Neural cell (in vitro differentiated cells): ENCODE measurements around the gene MXD4. TPM values are rescaled to one million over a fixed set of nuclear protein-coding genes. Genes with fewer than 3 reads are reported as not detected.

ENCODE experiments used
- H2AFZ ChIP-seq: fragments of 200-600, 300-800 bp; sonication (generic), shearing (Covaris generic); 2 replicates; pipeline ENCODE4 v1.6.0; 2014; ENCODE audit warnings: low read depth, mild to moderate bottlenecking, antibody characterized with exemption, low read length, moderate library complexity
- H3F3A ChIP-seq: fragments of 200-600 bp; shearing (Covaris generic); 2 replicates; pipeline ENCODE4 v1.6.1; 2016; ENCODE audit warnings: mild to moderate bottlenecking, moderate library complexity, mixed read lengths, antibody characterized with exemption, low read length; ENCODE audit not compliant: insufficient read depth, poor library complexity, severe bottlenecking
- H3K27ac ChIP-seq: fragments of 200-600, 300-800 bp; sonication (generic), shearing (Covaris generic); 2 replicates; pipeline ENCODE4 v1.5.1; 2014; ENCODE audit warnings: mild to moderate bottlenecking, low read length, moderate library complexity
- H3K27me3 ChIP-seq: fragments of 300-800, 200-600 bp; sonication (generic), shearing (Covaris generic); 2 replicates; pipeline ENCODE4 v1.6.0; 2014; ENCODE audit warnings: mild to moderate bottlenecking, low read depth, low read length, moderate library complexity; ENCODE audit not compliant: insufficient read depth
- H3K36me3 ChIP-seq: fragments of 300-800, 200-600 bp; sonication (generic), shearing (Covaris generic); 2 replicates; pipeline ENCODE4 v1.5.1; 2014; ENCODE audit warnings: mild to moderate bottlenecking, antibody characterized with exemption, low read length, moderate library complexity; ENCODE audit not compliant: insufficient read depth
- H3K4me2 ChIP-seq: fragments of 300-800, 200-600 bp; sonication (generic), shearing (Covaris generic); 2 replicates; pipeline ENCODE4 v1.6.0; 2014; ENCODE audit warnings: mild to moderate bottlenecking, low read length
- H3K4me3 ChIP-seq: fragments of 300-800, 200-600 bp; sonication (generic), shearing (Covaris generic); 2 replicates; pipeline ENCODE4 v1.5.1; 2014; ENCODE audit warnings: mild to moderate bottlenecking, low read length, moderate library complexity
- H3K79me2 ChIP-seq: fragments of 200-600 bp; shearing (Covaris generic); replicated peaks from 2 replicates; pipeline ENCODE4 v1.6.0; 2014; ENCODE audit warnings: mild to moderate bottlenecking, low read length, moderate library complexity; ENCODE audit not compliant: insufficient read depth
- H3K9ac ChIP-seq: fragments of 300-800, 200-600 bp; sonication (generic), shearing (Covaris generic); 2 replicates; pipeline ENCODE4 v1.6.1; 2016; ENCODE audit warnings: mild to moderate bottlenecking, low read length, mixed read lengths
- H3K9me2 ChIP-seq: fragments of 200-600 bp; shearing (Covaris generic); 2 replicates; pipeline ENCODE4 v1.6.1; 2016; ENCODE audit warnings: mild to moderate bottlenecking, low read length, mixed read lengths; ENCODE audit not compliant: insufficient read depth
- H3K9me3 ChIP-seq: fragments of 200-600, 300-800 bp; sonication (generic), shearing (Covaris generic); 2 replicates; pipeline ENCODE4 v1.6.1; 2016; ENCODE audit warnings: mild to moderate bottlenecking, mixed run types, low read length, moderate library complexity, mixed read lengths
- H4K20me1 ChIP-seq: fragments of 200-600 bp; shearing (Covaris generic); 2 replicates; pipeline ENCODE4 v1.6.1; 2016; ENCODE audit warnings: mild to moderate bottlenecking, mixed run types; ENCODE audit not compliant: insufficient read depth
- EP300 ChIP-seq: fragments of 450-650 bp; conservative IDR thresholded peaks from 2 replicates; pipeline ENCODE4 v1.6.1; 2014; ENCODE audit warnings: antibody characterized with exemption, mild to moderate bottlenecking, moderate library complexity; ENCODE audit not compliant: poor library complexity, severe bottlenecking
- EZH2 ChIP-seq: fragments of 200-600, 300-800 bp; shearing (Covaris generic), sonication (generic); IDR thresholded peaks from 2 replicates; pipeline ENCODE4 v1.6.1; 2014; ENCODE audit warnings: antibody characterized with exemption, low read length, borderline replicate concordance, mild to moderate bottlenecking; ENCODE audit not compliant: insufficient read depth, poor library complexity, severe bottlenecking
- MXI1 ChIP-seq: fragments of 450-650 bp; conservative IDR thresholded peaks from 2 replicates; pipeline ENCODE4 v1.6.1; 2014; ENCODE audit warnings: antibody characterized with exemption, mild to moderate bottlenecking; ENCODE audit not compliant: poor library complexity, severe bottlenecking
- POLR2AphosphoS5 ChIP-seq: IDR thresholded peaks from 2 replicates; pipeline ENCODE4 v1.6.1; 2012
- RAD21 ChIP-seq: fragments of 450-650 bp; conservative IDR thresholded peaks from 2 replicates; pipeline ENCODE4 v1.6.1; 2014; ENCODE audit warnings: antibody characterized with exemption, mild to moderate bottlenecking, moderate library complexity
- SMC3 ChIP-seq: fragments of 450-650 bp; conservative IDR thresholded peaks from 2 replicates; pipeline ENCODE4 v1.6.1; 2014; ENCODE audit warnings: antibody characterized with exemption, mild to moderate bottlenecking, moderate library complexity; ENCODE audit not compliant: poor library complexity
- TAF1 ChIP-seq: IDR thresholded peaks from 2 replicates; pipeline ENCODE4 v1.6.1; 2012; ENCODE audit warnings: low read depth
- polyA plus RNA-seq: library from polyadenylated mRNA; depleted of rRNA; stranded (reverse); fragments of >200 nt; gene quantifications from 2 replicates; pipeline ENCODE4 v1.2.3, GENCODE V29; 2014
- TF ChIP-seq, protein P1 (sequence below): IDR thresholded peaks from 2 replicates; pipeline ENCODE4 v1.6.1; 2012; ENCODE audit warnings: borderline replicate concordance
- TF ChIP-seq, protein P2 (sequence below): fragments of 450-650 bp; IDR thresholded peaks from 2 replicates; pipeline ENCODE4 v1.5.1; 2014; ENCODE audit warnings: antibody characterized with exemption, mild to moderate bottlenecking, moderate library complexity; ENCODE audit not compliant: poor library complexity, severe bottlenecking

MXD4 gene
- polyA plus RNA-seq, 1 donor from 2014 or later: 58.4 TPM

DNA sequence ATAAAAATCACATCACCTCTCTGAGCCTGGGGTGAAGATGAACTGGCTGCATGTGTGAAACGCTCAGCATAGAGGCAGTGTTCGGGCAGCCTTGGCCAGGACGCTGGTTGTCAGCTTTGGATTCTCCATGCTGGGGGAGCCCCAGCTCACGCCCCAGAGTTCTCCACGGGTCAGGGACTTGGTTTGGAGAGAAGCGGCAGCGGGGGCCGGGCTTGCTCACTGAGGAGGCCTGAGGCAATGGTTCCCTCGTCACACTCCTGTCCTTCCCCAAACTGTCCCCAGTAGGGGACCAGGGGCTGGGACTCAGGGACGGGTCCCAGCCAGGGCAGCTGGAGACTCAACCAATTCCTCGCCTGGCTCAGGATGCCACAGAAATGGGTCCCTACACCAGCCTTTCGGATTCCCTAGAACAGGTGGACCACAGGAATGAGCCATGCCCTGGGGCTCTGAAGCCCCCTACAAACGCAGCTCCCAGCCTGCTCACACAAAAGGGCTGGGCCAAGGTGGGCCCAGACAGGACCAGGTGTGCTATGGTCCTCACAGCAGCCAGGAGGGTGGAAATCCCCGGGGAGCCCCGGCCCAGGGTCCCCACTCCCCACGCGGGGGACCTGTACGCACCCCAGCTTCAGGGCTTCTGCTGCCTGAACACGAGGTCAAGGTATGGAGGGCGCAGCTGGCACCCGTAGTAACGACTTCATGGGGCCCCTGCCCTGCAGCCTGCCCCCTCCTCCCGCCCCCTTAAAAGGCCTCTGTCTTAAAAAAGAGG, 1.4 kb downstream of the MXD4 start:
- no peak overlapping the region for H3K27ac ChIP-seq
- H3K9me3 ChIP-seq: no peaks in the 10 kb centered on the region
- H3K9ac ChIP-seq: peak overlapping the region; percentile 70
- TF ChIP-seq POLR2AphosphoS5 (no peak), EZH2 (no peak), RAD21 (no peak), EP300 (no peak), MXI1 (no peak), TAF1 (no peak)
- TF ChIP-seq, protein P1, sequence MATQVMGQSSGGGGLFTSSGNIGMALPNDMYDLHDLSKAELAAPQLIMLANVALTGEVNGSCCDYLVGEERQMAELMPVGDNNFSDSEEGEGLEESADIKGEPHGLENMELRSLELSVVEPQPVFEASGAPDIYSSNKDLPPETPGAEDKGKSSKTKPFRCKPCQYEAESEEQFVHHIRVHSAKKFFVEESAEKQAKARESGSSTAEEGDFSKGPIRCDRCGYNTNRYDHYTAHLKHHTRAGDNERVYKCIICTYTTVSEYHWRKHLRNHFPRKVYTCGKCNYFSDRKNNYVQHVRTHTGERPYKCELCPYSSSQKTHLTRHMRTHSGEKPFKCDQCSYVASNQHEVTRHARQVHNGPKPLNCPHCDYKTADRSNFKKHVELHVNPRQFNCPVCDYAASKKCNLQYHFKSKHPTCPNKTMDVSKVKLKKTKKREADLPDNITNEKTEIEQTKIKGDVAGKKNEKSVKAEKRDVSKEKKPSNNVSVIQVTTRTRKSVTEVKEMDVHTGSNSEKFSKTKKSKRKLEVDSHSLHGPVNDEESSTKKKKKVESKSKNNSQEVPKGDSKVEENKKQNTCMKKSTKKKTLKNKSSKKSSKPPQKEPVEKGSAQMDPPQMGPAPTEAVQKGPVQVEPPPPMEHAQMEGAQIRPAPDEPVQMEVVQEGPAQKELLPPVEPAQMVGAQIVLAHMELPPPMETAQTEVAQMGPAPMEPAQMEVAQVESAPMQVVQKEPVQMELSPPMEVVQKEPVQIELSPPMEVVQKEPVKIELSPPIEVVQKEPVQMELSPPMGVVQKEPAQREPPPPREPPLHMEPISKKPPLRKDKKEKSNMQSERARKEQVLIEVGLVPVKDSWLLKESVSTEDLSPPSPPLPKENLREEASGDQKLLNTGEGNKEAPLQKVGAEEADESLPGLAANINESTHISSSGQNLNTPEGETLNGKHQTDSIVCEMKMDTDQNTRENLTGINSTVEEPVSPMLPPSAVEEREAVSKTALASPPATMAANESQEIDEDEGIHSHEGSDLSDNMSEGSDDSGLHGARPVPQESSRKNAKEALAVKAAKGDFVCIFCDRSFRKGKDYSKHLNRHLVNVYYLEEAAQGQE: no peak
- TF ChIP-seq, protein P2, sequence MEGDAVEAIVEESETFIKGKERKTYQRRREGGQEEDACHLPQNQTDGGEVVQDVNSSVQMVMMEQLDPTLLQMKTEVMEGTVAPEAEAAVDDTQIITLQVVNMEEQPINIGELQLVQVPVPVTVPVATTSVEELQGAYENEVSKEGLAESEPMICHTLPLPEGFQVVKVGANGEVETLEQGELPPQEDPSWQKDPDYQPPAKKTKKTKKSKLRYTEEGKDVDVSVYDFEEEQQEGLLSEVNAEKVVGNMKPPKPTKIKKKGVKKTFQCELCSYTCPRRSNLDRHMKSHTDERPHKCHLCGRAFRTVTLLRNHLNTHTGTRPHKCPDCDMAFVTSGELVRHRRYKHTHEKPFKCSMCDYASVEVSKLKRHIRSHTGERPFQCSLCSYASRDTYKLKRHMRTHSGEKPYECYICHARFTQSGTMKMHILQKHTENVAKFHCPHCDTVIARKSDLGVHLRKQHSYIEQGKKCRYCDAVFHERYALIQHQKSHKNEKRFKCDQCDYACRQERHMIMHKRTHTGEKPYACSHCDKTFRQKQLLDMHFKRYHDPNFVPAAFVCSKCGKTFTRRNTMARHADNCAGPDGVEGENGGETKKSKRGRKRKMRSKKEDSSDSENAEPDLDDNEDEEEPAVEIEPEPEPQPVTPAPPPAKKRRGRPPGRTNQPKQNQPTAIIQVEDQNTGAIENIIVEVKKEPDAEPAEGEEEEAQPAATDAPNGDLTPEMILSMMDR: no peak
- H3K36me3 ChIP-seq: no peaks in the 10 kb centered on the region
- H3K4me2 ChIP-seq: peak overlapping the region; percentile 44
- H3K79me2 ChIP-seq: peaks cover 32% of the 10 kb centered on the region
- peak overlapping the region; percentile 89 for H3K4me3 ChIP-seq
- no peaks in the 10 kb centered on the region for H3K9me2 ChIP-seq
- peaks cover 37% of the 10 kb centered on the region for H4K20me1 ChIP-seq
- no peaks in the 10 kb centered on the region for H3F3A ChIP-seq
- no peak overlapping the region for H2AFZ ChIP-seq
- no peaks in the 10 kb centered on the region for H3K27me3 ChIP-seq

DNA sequence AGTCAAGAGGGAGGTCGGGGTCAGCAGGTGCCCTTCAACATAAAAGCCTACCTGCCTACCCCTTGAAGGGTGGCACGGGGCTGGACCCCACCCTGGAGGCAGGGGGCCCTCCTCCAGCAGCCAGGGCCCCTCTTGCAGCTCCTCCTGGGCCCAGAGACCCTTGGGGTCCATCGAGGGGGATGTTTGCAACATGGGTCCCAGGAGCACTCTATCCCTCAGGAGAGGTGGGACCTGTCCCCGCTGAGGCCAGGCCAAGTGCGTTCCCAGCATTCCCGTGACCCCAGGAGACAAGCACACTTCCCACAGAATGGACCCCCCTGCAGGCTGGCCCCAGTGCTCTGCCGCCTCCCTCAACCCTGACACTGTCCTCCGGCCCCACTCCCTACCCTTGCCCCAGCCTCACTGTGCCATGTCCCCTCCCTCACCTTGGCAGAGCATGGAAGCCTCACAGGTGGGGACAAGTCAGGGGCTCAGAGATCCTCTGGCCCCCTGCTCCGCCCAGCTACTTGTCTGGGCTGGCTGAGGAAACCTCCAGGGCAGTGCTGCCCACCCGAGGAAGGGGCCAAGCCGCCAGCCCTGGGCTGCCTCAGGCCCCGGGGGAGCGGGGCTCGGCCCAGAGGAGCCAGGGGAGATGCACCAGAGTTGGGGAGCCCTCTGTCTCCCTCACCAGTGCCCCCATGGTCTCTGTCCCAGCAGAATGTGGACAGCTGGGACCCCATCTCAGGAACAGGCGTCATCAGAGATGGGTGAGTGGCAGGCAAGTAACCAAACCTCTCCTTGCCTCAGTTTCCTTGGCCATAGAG, 2.2 kb downstream of the MXD4 start:
- no peaks in the 10 kb centered on the region for H3K9me2 ChIP-seq
- no peak overlapping the region for H3K27ac ChIP-seq
- H2AFZ ChIP-seq: no peak overlapping the region
- H3K79me2 ChIP-seq: peaks cover 32% of the 10 kb centered on the region
- peak overlapping the region; percentile 89 for H3K4me3 ChIP-seq
- H3K4me2 ChIP-seq: peak overlapping the region; percentile 44
- no peaks in the 10 kb centered on the region for H3K36me3 ChIP-seq
- no peaks in the 10 kb centered on the region for H3K9me3 ChIP-seq
- peak overlapping the region; percentile 70 for H3K9ac ChIP-seq
- TF ChIP-seq, protein P2: no peak
- TF ChIP-seq RAD21 (no peak), SMC3 (no peak), EP300 (no peak), TAF1 (no peak), EZH2 (no peak), MXI1 (no peak), POLR2AphosphoS5 (no peak)
- TF ChIP-seq, protein P1: no peak
- H4K20me1 ChIP-seq: peaks cover 38% of the 10 kb centered on the region
- no peaks in the 10 kb centered on the region for H3F3A ChIP-seq
- no peaks in the 10 kb centered on the region for H3K27me3 ChIP-seq
